Activated effector memory CD4-positive, alpha-beta T cell treated with Interleukin-2 at 50 U/mL for 16 hours (primary cell): ENCODE measurements around the gene STT3B.

Source experiments
- DNase-seq: peaks from one replicate; pipeline ENCODE4 v3.0.0-alpha.2; 2020

The STT3B gene

DNA sequence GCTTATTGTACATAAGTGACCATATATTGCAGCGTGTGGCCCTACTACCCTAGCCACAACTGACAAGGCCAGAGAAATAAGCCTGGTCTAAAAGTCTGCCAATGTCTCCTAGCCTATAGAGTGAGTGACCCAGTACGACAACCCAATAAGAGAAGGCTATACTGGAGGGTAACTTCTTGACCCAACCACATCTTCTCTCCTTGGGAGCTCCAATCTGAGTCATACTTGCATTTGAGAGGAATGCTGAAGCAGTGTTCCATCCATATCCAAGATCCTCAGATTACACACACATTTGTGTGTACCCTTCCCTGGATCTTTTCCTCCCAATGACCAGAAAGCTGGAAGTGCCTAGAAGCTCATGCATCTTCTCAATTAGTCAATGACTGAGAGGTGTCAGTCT, 11.3 kb upstream of the STT3B start:
- no peak for DNase-seq

GRCh38 chr3:31522152-31522551, 10.6 kb upstream of the STT3B start:
- no peak for DNase-seq

- no peak for DNase-seq
Measured at GRCh38 chr3:31523543-31523942, 9.2 kb upstream of the STT3B start.

DNA sequence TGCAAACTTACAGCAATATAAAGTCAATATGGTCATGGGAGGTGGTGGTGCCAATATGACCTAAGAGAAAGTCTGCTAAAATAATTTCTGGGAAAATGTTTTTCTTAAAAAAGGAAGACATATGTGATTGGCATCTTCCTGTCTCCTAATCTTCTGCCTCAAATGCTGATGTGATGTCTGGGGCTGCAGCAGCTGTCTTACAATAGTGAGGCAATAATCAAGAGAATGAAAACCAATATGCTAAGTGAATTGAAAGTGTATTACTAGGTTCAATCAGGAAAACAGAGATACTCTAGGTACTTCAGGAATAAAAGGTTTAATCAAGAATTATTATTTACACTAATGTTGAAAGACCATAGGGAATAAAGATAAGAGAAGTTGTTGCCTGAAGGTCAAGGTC, 7.2 kb upstream of the STT3B start:
- DNase-seq = no peak

GRCh38 chr3:31529421-31529820, 3.3 kb upstream of the STT3B start:
- DNase-seq = no peak

DNA sequence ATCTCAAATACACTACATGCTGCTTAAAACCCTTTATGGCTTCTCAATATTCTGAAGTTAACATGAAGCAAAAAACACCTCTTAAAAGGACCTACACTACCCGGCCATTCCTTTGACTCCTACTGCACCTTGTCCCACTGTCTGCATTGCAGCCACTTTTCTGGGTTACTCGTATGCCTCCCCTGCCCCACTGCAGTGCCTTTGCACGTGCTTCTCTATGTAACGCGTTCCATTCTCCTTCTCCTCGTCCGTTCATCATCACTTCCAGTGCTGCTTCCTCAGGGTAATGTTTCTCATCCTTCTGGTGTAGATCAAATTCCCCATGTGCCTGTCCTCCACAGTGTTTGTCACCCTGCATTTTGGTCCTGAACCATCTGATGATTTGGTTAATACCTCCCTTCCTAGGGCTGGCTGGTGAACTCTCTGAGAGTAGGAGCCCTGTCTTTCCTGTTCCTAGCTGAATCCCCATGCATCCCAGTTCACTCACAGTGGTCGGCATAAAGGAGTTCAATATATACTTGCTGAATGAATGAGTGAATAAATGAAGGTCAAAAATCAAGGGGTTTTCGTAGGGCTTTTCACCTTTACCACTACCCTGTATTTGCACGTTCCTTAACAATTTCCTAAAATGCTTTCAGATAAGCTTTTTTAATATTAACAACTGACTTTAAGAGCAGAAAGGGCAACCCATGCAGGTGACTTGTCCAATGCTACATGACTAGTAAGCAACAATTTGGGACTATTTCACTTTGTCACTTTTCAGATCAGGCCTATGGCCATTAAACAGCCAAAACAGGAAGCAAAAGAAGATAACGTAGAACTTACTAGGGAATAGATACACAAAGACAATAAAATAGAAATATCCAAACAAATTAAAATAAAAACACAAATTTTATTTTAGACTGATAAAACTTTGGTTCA, 2.4 kb upstream of the STT3B start:
- no peak for DNase-seq

DNA sequence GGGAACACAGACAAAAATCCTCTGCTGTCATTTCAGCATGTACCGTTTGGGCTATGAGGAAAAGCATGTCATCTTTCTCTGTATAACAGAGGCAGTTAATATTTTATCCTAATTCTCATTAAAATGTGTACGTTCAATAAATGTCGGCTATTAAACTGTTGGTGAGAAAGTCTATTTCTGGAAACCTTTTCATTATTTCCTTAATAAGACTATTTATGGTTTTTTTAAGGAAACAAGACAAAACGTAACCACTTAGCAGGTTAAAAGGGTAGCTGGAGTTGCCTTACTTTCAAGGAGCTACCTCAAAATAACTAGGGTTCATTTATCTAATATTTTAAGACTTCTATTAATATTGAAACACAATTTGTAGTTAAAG, 1.8 kb upstream of the STT3B start:
- DNase-seq = no peak

GRCh38 chr3:31531452-31531991, 1.2 kb upstream of the STT3B start:
- DNase-seq = no peak

- DNase-seq = peak; percentile 99
Measured at GRCh38 chr3:31531992-31532586, 636 bp upstream of the STT3B start.

DNA sequence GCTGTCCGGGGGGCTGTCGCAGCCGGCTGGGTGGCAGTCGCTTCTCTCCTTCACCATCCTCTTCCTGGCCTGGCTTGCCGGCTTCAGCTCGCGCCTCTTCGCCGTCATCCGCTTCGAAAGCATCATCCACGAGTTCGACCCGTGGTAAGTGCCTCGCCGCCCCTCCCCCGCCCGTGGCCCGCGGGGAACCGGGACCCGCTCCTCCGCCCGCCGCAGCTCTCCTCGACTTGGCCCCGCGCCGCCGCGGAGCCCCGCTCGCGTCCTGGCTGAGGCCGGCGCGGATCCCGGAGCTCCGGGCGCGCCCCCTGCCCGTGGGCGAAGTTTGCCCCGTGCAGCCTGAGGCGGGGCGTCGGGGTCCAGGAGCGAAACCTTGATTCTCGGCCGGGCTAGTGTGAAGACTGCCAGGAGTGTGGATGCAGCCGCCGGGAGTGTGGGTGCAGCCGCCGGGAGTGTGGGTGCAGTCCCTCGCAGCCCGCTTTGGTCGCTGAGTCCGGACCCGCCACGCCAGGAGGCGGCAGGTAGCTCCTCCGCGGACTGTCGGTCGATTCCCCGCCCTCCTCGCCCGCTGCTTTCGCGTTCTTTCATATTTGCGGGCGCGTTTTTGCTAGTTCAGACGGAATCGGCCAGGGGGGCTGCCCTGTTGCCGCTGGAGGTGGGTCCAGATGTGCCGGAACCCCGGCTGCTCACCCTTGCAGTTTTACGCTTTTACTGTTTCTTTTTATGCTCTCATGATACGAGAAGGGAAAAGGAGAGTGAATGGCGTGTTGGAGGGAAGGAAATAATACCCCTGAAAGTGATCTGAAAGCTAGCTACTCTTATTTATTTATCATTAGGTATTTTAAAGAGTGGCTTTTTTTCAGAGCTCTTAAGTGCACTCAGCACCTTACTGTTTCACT, 692 bp downstream of the STT3B start:
- peak; percentile 48 for DNase-seq

DNA sequence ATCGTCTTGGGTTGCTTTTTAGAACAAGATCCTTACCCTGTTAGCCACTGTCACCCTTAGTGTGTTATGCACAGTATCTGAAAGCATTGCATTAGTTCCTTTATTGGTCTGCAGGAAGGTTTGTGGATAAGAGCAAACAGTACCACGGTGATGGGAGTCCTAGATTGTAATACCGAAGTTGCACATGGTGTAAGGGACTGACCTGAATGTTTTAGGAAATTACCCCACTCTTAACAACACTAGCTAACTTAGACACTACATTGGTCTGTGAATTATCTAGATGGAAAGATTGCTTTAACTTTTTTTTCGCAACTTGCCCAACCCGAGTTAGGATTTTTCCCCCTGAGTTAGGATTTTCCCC, 1.3 kb downstream of the STT3B start:
- DNase-seq = no peak

DNA sequence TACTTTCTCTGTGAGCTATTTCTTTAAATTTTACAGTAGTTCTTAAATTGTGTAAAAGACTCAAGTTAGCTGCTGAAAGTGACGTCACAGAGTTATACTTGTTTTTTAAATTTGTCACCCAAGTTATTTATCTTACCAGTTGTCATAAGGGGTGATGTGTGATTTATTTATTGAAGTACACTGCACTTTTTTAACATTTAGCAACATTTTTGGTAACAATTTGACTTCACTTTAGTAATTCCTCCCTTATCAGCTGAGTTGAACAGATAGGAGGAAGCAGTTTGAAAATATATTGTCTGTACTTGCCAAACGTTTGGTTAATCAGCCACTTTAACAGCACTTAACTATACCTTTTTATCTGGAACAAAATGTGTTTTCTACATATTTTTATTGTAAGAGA, 3.8 kb downstream of the STT3B start:
- no peak for DNase-seq

GRCh38 chr3:31538801-31539200, 6.1 kb downstream of the STT3B start:
- DNase-seq = no peak

DNA sequence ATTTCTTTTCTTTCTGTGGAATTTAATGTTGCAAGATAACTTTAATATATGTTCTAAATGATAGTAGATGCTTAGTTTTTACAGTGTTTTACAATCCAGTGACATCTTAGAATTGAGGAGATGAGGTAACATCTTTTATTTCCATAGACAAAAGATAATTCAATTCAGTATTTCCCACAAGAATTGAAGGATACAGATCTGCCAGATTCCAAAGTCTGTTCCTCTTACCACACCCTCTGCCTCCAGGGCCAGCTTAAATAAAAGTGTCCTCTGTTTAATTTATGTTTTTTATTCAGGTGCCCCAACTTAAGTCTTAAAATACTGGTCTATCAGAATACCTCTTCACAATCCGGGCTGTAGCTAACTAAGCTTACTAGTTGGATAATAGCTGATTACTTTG, 6.5 kb downstream of the STT3B start:
- DNase-seq = no peak

DNA sequence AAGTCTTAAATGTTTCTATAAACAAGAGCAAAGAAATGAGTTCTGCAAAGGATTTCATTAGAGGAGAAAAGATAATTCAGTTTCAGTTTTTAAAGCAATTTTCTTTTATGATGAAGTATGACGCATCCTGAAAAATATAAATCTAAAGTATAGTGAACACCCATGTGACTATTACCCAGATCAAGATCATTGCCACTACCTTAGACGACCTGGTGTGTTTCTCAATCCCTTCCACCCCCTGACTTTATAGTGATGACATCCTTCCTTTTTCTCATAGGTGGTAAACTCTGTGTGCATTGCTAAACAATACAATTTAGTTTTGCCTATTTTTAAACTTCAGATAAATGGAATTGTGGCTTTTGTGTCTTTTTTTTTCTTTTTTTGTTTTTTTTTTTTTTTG, 8.4 kb downstream of the STT3B start:
- no peak for DNase-seq

DNA sequence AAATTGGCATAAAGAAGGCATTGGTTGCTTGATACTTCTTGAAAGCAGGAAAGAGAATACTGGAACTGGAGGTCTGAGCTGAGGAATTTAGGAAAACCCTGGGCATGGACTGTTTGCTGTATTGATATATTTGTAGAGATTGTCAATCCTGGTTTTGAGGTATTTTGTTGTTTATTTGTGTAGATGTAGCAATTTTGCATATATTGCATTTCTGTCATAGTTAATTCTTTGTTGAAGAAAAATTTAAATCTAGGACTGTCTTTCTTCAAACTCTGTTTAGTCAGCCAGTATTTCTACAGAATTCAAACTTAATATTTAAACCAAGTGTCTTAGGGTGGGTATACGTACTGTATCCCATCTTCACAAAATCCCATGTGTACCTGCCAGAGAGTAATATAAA, 9.5 kb downstream of the STT3B start:
- no peak for DNase-seq

- no peak for DNase-seq
Measured at GRCh38 chr3:31543375-31543774, 10.7 kb downstream of the STT3B start.

- no peak for DNase-seq
Measured at GRCh38 chr3:31544634-31545033, 11.9 kb downstream of the STT3B start.

GRCh38 chr3:31546162-31546561, 13.4 kb downstream of the STT3B start:
- no peak for DNase-seq

- DNase-seq = no peak
Measured at GRCh38 chr3:31546725-31547124, 14.0 kb downstream of the STT3B start.

GRCh38 chr3:31550452-31551251, 17.9 kb downstream of the STT3B start:
- DNase-seq = no peak

DNA sequence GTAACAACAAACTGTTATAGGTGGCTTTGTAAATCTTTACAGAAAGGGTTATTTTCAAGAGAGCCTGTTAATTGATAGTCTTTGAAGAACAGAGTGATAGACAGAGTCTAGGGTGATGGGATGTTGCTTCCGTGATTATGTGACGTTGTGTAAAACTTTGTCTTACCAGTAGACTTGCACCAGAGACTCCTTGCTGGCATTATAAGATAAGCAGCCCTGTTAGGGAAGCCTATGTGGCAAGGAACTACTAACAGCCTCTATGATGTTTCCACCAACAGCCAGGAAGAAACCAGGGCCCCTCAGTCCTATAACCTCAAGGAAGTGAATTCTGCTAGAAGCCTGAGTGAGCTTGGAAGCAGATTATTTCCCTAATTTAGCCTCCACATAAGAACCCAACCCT, 18.9 kb downstream of the STT3B start:
- DNase-seq = no peak

DNA sequence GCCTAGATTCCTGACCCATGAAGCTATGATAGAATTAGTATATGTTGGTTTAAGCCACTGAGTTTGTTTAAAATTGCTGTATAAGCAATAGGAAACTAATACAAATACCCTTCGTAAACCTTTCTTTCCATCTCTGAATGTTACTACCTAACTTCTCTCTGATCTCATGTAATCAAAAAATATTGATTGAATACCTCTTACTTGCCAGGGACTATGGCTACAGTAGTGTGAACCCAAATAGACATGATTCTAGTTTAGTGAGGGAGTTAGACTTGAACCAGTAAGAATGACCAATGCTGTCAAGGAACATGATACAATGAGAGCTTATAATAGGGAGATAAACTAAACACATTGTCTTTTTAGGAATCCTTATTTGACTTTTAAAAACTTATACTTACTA, 19.4 kb downstream of the STT3B start:
- DNase-seq = no peak
